Iris pigment epithelial cell (primary cell): ENCODE results near the gene MYO16.
"Not testable (repeated sequence)": the region's sequence is repeated elsewhere in the genome, so short reads cannot be mapped to it uniquely, and the experiment has no call there.

Experiments
- DNase-seq: peaks from one replicate; pipeline ENCODE4 v3.0.0-alpha.2; 2011; ENCODE audit warnings: low read depth

Gene MYO16

GRCh38 chr13:108895220-108895704 lies 265.9 kb downstream of the MYO16 start:
- peak; percentile 56 for DNase-seq

- DNase-seq, result peak; percentile 53
Observed at GRCh38 chr13:108897955-108898354, 268.5 kb downstream of the MYO16 start.

DNA sequence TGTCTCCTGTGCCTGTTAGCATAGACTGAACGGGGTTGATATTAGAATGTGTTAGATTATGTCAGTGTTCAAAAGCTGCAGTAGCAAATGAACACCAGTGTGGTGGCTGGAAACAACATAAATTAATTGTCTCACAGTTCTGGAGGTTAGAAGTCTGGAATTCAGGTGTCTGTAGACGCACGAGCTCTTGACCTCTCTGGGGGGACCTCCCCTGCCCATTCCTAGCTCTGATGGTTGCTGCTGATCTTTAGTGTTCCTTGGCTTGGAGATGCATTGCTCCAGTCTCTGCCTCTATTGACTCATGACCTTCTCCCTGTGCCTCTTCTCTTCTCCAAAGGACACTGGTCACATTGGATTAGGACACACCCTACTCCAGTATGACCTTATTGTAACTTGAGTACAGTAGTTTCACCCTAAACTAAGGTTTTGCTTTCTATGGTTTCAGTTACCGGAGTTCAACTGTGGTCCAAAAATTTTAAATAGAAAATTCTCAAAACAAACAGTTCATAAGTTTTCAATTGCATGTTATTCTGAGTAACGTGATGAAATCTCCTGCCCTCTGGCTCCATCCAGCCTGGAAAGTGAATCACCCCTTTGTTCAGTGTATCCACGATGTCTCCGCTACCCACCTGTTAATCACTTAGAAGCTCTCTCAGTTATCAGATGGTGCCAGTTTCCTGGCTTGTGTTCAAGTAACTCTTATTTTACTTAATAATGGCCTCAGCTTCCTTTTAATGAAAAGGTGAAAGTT lies 273.2 kb downstream of the MYO16 start:
- peak; percentile 76 for DNase-seq

- DNase-seq, result no peak
Observed at GRCh38 chr13:108903613-108904012, 274.2 kb downstream of the MYO16 start.

GRCh38 chr13:108911807-108912206 lies 282.4 kb downstream of the MYO16 start:
- no peak for DNase-seq

GRCh38 chr13:108913731-108914130 lies 284.3 kb downstream of the MYO16 start:
- DNase-seq, result not testable (repeated sequence)

- peak; percentile 78 for DNase-seq
Observed at GRCh38 chr13:108915095-108915633, 285.8 kb downstream of the MYO16 start.

- peak; percentile 99 for DNase-seq
Observed at GRCh38 chr13:108915634-108916512, 286.5 kb downstream of the MYO16 start.

DNA sequence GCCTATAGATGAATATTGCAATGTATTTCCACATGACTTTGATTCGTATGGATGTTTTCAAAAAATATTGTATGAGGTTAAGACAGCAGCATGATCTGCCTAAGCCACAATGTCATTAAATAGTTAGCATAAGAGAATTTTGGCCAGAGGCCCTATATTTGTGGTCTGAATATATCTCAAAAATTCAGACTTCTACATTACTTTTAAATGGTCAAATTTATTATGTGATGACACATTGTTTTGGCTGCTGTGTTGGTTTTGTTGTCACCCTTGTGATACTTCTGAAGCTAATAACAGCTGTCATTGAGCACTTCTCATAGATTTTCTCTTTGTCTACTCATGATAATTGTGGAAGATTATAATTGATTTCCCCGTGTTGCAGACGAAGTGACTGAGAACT lies 288.2 kb downstream of the MYO16 start:
- peak; percentile 83 for DNase-seq

DNA sequence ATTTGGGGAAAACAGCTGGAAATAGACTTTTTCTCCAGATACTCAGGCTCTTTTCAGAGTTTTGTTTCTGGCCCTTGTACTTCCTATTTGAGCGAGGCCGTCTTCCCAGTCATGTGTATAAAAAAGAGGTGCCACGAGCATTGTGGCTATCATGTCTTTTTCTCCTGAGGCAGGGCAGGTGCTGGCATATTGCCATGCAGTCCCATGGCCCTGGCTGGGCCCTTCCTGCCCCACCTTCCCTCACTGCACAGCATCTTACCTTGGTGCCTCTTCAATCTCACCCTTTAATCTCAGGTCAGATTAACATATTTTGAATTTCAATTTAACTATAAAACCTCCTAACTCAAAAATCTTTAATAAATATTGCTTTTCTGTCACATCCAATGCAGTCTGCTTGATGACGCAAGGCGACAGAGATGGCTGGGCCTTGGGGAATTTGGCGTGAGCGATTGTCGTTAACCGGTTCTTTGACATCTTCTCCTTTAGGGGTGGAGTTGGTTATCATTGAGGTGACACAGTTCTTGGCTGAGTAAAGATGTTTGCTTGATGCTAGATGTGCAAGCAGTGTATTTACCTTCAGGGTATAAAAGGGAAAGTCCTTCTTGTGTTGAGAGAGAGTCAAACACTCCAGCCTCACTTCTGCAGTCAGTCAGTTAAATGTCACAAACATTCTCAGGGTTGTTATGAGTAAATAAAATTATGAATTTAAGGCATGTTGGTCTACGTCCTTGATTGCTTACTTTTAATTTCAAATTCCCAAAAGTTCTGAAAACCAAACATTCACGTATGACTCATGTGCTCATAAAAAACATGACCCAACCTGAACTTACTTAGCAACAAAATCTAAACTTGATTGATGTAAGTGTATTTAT lies 289.9 kb downstream of the MYO16 start:
- DNase-seq, result peak; percentile 73

DNA sequence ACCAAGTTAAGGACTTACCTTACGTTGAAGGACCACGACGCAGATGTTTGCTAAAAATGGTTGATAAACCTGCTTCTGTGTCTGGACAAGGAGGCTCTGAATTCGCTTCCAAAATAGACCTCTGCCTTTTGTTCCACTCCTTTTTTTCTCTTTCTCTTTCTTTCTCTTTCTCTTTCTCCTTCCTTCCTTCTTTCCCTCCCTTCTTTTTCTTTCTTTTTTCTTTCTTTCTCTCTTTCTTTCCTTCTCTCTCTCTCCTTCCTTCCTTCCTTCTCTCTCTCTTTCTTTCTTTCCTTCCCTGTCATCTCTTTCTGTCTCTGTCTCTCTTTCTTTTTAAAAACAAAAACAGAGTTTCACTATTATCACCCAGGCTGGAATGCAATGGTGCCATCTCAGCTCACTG lies 290.7 kb downstream of the MYO16 start:
- no peak for DNase-seq

- DNase-seq, result no peak
Observed at GRCh38 chr13:108921238-108921637, 291.8 kb downstream of the MYO16 start.

DNA sequence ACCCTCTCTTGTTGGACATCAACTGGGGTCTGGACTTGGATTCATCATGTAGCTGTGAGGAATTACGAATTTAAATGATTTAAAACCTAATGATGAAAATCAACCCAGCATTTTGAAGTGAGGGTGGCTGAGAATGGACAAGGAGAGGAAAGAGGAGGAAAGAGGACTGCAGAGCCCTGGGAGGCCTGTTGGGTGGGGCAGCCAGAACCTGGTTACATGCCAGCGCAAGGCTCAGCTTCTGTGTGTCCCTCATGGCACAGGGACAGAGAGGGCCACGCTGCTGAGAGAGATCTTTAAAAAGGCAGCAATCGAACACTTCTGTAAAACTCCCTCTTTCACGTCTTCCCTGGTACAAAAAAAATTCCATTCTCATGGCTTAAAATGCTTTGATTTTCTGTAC lies 292.7 kb downstream of the MYO16 start:
- no peak for DNase-seq

DNA sequence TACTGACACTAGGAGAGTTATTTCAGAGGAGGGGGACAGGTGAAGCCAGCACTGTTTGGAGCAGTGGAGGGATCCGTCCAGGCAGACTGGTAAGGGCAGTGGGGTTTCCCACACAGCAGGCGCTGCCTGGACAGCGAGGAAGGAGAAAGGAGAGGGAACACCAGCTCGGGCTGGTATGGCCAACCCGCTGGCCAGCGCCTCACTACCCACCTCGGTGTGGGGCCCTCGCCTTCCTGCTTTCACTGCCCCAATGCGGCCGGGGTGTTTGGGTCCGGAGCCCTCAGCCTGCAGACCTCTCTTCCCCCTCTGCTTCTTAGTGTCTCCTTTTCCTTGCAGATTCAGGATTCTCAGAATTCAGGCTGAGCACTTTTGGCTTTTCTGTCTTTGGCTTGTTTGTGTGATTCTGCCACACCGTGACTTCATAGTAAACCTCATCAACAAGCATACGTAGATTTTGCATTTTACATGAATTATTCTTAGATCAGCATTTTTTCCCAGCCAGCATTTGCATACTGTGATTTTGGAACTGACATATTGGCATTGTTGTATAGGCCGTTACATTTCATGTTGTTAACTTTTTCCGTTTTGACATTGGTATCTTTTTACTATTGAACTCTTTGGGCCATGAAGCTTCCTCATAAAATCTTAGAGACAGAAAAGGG lies 294.1 kb downstream of the MYO16 start:
- DNase-seq, result no peak

GRCh38 chr13:108924134-108924533 lies 294.7 kb downstream of the MYO16 start:
- DNase-seq, result peak; percentile 76

DNA sequence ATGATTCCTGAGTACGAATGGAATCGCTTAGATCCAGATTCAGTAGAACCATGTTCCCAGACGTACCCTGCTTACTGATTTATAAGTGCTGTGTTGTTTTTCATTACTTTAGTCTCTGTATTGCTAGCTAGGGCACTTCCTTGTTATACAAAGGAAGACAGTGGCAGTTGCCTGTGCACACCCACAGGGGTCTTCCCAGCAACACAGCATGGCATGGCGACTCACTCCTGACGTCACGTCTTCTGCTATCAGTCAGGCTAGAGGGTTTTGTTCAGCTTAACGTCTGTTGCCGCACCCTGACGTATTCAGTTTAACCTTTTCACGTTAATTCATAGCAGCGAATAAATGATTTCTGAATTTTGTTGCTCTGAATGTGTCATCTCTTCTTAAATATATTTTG lies 295.1 kb downstream of the MYO16 start:
- no peak for DNase-seq

DNA sequence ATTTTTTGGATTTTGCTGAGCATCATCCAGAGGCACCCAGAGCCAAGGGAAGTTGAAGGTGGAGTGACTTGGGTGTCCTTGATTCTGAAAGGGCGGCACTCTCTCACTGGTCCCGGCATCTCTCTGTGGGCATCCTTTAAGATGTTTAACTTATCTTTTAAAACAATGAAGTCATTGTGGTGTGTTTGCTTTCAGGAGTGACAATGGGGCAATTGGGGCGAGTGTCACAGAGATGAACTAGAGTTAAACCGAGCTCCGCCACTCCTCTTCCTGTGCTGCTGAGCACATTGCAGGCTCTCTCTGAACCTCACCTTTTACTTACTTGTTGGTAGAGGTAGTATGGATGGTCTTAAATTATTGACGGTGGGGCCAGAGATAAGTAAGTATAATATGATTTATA lies 295.7 kb downstream of the MYO16 start:
- no peak for DNase-seq

DNA sequence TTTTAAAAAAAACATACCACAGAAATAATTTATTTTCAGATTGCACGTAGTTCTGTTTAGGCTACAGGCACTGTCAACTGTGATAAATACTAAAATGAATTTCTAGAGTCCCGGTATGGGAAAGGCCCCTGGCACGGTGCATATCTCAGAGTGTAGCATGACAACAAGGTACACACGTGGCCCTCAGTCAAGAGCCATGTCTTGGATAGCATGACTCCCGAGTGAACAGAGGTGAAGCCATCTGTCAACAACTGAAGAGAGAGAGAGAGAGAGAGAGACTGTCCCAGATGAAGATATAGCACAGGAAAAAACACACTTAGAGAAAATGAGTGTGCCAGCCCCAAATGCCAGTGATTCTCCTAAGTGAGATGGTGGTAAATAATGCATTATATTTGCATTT lies 297.5 kb downstream of the MYO16 start:
- no peak for DNase-seq

DNA sequence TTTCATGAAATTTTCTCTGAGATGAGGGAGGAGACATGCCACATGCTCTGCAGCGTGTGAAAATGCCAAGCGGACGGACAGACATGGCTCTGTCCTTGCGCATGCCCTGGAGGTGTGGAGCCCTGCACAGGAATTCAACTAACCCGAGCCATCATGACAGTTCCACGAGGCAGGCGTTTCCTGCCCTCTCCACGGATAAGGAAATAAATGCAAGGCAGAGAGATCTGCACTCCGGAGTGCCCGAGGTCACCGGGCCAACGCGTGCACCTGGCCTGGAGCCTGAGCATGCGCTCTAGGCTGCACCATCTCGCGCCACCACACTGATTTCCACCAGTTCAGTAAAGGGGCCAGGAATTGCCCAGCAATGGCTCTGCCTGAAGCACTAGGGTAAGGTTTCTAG lies 298.2 kb downstream of the MYO16 start:
- DNase-seq, result no peak

- no peak for DNase-seq
Observed at GRCh38 chr13:108929532-108930206, 300.3 kb downstream of the MYO16 start.

DNA sequence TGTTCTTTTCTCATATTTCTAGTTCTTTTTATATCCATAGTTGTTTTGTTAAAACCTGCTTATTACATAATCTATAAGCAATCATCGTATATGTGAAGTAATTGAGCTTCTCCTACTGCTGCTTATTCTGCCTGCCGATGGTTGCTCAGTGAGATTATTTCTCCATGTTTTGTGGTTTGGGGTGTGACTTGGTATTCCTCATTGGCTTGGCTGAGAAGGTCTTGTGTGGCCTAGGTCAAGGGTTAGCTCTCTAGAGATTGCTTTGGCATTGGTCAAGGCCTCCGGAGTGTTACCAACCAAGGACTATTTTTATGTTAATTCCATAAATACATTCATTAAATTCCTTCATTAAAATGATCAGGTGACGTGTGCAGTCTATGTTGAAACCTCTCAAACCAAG lies 302.8 kb downstream of the MYO16 start:
- no peak for DNase-seq
